ENCODE results near the gene USPL1. TPM values are rescaled to one million over a fixed set of nuclear protein-coding genes. Genes with fewer than 3 reads are reported as not detected.
A peak's percentile ranks its signal among the peaks of the same experiment; 100 is the strongest.

The USPL1 gene
- total RNA-seq, 2 donors from 2014 or later = 20.1 to 24.4 TPM

DNA sequence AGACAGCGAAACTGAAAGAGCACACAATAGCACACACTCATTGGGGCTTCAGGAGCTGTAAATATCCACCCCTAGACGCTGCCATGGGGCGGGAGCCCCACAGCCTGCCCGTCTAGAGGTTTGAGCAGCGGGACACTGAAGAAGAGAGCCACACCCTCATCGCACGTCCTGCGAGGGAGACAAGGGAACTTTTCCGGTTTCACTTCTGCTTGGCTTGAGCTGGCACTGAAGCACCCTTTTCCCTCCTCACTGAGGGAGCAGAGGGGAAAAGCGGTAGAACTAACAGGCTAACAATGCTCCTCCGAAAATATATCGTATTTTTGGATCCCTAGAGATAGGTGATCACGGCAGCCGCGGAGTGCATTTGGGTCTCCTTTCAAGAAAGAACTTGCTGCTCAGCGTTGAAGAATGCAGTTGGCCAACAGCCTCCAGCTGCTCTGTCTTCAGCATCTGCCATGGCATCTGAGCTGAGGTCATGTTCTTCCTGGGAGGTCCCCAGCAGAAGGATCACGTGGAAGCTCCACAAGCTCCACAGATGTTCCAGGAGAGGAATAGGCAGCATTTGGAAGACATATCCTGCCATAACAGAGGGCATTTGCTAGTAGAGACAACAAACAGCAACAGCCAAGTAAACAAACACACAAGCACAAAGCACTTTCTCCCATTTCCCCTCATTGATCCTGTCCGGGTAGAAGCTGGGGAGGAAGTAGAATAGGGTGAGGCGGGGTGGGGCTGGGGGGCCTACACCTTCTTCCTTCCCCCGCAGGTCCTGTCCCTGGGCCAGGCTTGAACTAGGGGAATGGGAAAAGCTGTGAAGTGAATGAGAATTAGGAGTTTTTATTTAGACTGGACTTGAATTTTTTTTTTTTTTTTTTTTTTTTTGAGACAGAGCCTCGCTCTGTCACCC lies 72.8 kb downstream of the USPL1 start:
- no peaks in the 10 kb centered on the region for H3K27me3 ChIP-seq (replicated peaks; ENCODE audit: insufficient read depth)
- H3K9me3 ChIP-seq = no peaks in the 10 kb centered on the region
- no peaks in the 10 kb centered on the region for H3K4me1 ChIP-seq (replicated peaks)
- 20% methylated on average over 21 of the region's 21 CpGs for WGBS
- peak overlapping the region; percentile 49 to 61 for H3K27ac ChIP-seq
- TF ChIP-seq, protein P1, sequence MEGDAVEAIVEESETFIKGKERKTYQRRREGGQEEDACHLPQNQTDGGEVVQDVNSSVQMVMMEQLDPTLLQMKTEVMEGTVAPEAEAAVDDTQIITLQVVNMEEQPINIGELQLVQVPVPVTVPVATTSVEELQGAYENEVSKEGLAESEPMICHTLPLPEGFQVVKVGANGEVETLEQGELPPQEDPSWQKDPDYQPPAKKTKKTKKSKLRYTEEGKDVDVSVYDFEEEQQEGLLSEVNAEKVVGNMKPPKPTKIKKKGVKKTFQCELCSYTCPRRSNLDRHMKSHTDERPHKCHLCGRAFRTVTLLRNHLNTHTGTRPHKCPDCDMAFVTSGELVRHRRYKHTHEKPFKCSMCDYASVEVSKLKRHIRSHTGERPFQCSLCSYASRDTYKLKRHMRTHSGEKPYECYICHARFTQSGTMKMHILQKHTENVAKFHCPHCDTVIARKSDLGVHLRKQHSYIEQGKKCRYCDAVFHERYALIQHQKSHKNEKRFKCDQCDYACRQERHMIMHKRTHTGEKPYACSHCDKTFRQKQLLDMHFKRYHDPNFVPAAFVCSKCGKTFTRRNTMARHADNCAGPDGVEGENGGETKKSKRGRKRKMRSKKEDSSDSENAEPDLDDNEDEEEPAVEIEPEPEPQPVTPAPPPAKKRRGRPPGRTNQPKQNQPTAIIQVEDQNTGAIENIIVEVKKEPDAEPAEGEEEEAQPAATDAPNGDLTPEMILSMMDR (IDR thresholded peaks at IDR 0.05) = no peak
- peak; percentile 35 for TF ChIP-seq POLR2AphosphoS5 (IDR thresholded peaks at IDR 0.05)
- TF ChIP-seq POLR2A (IDR thresholded peaks at IDR 0.05) = no peak
- no peaks in the 10 kb centered on the region for H3K36me3 ChIP-seq
- peak; percentile 38 for DNase-seq (ENCODE audit: low spot score)
- H3K4me3 ChIP-seq = peak overlapping the region; percentile 21 to 29
- intact Hi-C loops (cut with DNase I) = no loop called here

DNA sequence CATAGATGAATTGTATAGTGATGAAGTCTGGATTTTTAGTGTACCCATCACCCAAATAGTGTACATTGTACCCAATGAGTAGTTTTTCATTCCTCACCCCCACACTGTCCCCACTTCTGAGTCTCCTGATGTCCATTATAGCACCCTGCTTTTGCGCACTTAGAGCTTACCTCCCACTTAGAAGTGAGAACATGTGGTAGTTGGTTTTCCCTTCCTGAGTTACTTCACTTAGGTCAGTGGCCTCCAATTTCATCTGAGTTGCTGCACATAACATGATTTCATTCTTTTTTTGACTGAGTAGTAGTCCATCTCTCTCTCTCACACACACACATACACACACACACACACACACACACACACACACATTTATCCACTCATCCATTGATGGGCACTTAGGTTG lies 74.4 kb downstream of the USPL1 start:
- no peaks in the 10 kb centered on the region for H3K36me3 ChIP-seq
- H3K27me3 ChIP-seq (replicated peaks; ENCODE audit: insufficient read depth) = no peaks in the 10 kb centered on the region
- H3K4me3 ChIP-seq = no peak overlapping the region
- no peaks in the 10 kb centered on the region for H3K4me1 ChIP-seq (replicated peaks)
- TF ChIP-seq POLR2AphosphoS5 (IDR thresholded peaks at IDR 0.05) (no peak), POLR2A (IDR thresholded peaks at IDR 0.05) (no peak)
- TF ChIP-seq, protein P1 (IDR thresholded peaks at IDR 0.05) = no peak
- no peaks in the 10 kb centered on the region for H3K9me3 ChIP-seq
- intact Hi-C loops (cut with DNase I) = no loop called here
- 96% methylated on average over 1 of the region's 1 CpG for WGBS
- H3K27ac ChIP-seq = no peak overlapping the region
- no peak for DNase-seq (ENCODE audit: low spot score)

DNA sequence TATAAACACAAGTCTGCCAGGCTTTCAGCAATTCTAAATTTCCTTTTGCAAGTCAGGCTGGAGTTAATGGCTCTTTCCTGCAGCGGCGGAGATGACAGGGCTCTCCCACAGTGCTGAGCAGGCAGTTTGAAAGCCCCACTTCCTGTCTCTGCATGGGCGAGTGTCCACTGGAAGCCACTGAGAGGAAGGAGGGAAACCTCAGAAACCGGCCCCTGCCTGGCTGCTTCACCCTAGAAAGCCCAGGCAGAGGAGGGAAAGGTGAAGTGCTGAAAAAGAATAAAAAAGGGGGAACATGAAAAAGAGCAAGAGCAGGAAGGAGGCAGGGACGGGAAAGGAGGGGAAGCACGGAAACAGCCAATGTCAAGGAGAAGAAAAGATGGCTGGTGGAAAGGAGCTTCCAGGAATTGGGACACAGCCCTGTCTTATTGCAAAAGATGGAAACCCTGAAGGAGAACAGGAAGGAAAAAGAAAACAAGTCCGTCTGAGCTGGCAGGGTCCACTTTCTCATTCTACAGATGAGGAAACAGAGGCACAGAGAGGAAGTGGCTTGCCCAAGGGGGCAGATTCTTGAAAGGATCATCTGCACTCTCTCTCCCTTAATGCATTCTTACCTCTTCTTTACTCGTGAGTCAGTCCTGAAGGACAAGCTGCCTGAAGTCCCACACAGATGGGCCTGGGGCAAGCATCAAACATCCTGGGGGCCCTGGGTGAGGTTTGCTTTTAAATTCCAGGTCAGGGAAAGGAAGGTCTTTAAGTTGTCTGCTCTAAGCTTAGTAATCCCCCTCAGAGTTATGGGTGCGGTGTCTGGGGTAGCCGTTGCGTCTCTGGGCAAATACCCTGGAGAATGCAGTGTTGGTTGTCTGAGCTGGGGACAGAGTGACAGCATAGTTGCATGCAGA lies 78.8 kb downstream of the USPL1 start:
- Histone ChIP-seq H3K27me3 (replicated peaks; ENCODE audit: insufficient read depth) (no peaks in the 10 kb centered on the region), H3K27ac (no peak overlapping the region), H3K4me3 (no peak overlapping the region), H3K4me1 (replicated peaks) (no peaks in the 10 kb centered on the region), H3K36me3 (no peaks in the 10 kb centered on the region), H3K9me3 (no peaks in the 10 kb centered on the region)
- intact Hi-C loops (cut with DNase I) = no loop called here
- WGBS = 57% methylated on average over 11 of the region's 11 CpGs
- DNase-seq (ENCODE audit: low spot score) = no peak
- TF ChIP-seq, protein P1 (IDR thresholded peaks at IDR 0.05) = no peak
- TF ChIP-seq POLR2A (IDR thresholded peaks at IDR 0.05) = no peak
- no peak for TF ChIP-seq POLR2AphosphoS5 (IDR thresholded peaks at IDR 0.05)

DNA sequence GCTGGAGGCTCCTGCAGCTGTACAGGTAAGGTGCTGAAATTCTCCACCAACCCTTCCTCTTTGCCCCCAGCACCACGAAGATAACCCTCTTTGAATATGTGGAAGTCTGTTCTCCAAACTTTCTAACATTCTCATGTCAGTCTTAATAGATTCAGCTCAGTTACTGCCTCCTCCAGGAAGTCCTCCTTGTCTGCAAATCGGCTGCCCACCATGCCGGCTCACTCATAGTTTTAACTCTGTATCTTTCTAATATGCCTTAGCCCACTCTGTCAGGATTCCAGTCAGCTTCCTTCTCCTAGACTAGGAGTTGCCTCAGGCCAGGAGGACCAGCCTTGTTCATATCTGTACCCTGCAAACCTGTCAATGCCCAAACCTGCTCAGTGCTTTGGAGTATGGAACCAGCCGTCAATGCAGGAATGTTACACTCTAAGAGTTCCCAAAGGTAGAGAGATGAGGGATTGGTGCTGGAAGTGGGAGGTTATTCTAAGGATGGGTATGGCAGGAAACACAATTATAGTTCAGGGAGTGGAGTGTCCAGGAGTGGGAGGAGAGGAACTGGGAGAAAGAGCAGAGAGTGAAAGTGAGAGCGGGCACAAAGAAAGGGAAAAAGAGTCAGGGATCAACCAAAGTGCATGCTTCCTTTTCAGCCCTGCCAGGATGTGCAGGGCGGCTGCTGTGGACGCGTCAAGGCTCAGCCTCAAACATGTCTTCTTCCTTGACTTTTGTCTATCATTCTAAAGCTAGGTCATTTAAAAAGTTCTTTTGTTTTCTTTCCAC lies 79.6 kb downstream of the USPL1 start:
- Histone ChIP-seq H3K4me3 (no peak overlapping the region), H3K36me3 (no peaks in the 10 kb centered on the region), H3K9me3 (no peaks in the 10 kb centered on the region), H3K27ac (no peak overlapping the region), H3K27me3 (replicated peaks; ENCODE audit: insufficient read depth) (no peaks in the 10 kb centered on the region), H3K4me1 (replicated peaks) (no peaks in the 10 kb centered on the region)
- TF ChIP-seq POLR2AphosphoS5 (IDR thresholded peaks at IDR 0.05) = no peak
- 58% methylated on average over 8 of the region's 8 CpGs for WGBS
- no peak for DNase-seq (ENCODE audit: low spot score)
- intact Hi-C loops (cut with DNase I) = no loop called here

DNA sequence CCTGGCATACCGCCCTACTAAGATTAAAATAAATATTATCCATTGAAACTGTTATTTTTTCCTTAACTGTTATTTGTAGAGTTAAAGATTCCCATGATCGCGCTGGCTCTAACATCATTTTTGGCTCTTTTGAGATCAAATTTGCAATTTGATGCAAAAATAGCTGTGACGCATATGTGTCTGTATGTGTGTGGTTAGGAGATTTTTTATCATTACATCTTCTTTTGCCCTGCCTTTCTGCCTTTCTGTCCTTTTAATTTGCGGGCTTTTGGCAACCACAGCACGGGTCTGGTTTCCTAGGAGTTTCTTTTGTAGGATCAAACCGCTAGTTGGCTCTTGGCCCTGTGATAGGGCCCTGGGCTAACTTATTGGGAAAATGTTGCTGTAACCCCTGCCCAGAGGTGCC lies 80.3 kb downstream of the USPL1 start:
- no peak for DNase-seq (ENCODE audit: low spot score)
- no peaks in the 10 kb centered on the region for H3K27me3 ChIP-seq (replicated peaks; ENCODE audit: insufficient read depth)
- no peaks in the 10 kb centered on the region for H3K9me3 ChIP-seq
- TF ChIP-seq POLR2A (IDR thresholded peaks at IDR 0.05) = no peak
- TF ChIP-seq, protein P1 (IDR thresholded peaks at IDR 0.05) = no peak
- no peak for TF ChIP-seq POLR2AphosphoS5 (IDR thresholded peaks at IDR 0.05)
- WGBS = 34% methylated on average over 7 of the region's 7 CpGs
- no peak overlapping the region for H3K27ac ChIP-seq
- H3K4me3 ChIP-seq = no peak overlapping the region
- H3K36me3 ChIP-seq = no peaks in the 10 kb centered on the region
- intact Hi-C loops (cut with DNase I) = no loop called here
- no peaks in the 10 kb centered on the region for H3K4me1 ChIP-seq (replicated peaks)
